ENCODE measurements around the gene CEP85L.

Gene CEP85L

DNA sequence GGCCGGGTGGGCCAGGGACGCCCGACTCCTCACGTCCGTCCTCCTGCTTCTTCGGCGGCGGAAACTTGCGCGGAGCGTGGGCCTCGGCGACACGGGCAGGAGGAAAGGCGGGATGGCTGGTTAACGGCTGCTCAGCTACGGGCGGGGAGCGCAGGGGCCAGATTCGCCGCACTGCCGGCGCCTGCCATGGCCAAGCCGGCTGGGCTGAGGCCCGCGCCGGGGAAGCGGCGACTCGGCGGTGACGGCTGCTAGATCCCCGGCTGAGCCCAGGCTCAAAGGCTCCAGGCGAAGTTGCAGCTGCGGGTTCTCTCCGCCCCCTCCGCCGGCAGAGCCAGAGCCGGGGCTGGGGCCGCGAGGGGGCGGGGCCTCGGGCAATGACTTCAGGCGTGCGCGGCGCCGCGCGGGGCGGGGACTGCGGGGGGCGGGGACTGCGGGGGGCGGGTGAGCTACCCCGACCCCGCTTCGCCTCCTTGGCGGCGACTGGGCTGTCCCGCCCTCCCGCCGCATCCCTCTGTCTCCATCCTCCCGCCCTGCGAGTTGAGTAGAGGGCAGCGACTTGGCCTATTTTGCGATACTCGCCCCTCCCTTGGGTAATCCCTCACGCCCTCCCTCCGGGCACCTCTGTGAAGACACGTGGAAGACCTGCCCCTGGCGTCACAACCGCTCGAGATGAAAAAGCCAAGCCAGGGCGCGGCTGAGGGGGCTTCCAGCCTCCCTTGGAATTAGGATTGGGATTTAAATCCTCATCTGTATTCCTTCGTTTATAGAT lies at the start of gene CEP85L:
CEP85L (minus strand) TSS at position 310 of the 769 bp plus-strand sequence. CDS start 322 bp downstream, outside the sequence.
- in situ Hi-C loops (cut with HindIII; ENCODE audit: low sequenced_read_pairs) = no loop called here

DNA sequence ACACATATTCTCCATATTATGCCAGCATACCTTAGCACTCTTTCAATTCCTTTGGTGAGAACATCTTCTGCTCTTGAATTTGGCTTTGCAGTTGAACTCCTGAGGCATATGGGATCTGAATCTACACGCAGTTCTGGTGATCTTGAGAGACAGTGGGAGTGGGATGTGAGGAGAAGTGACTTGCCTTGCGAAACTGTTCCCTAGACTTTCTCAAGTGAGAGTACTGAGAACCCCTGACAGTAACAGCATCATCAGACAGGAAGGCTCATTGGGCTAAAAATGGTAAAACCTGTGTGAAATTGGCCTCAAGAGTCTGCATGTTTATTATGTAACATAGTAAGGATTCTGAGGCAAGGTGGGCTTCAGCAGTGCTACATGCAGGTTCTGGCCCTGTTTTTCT lies 49.1 kb upstream of the CEP85L start:
- in situ Hi-C loops (cut with HindIII; ENCODE audit: low sequenced_read_pairs) = no loop called here

GRCh38 chr6:118697554-118697953 lies 46.2 kb upstream of the CEP85L start:
- in situ Hi-C loops (cut with HindIII; ENCODE audit: low sequenced_read_pairs) = no loop called here

DNA sequence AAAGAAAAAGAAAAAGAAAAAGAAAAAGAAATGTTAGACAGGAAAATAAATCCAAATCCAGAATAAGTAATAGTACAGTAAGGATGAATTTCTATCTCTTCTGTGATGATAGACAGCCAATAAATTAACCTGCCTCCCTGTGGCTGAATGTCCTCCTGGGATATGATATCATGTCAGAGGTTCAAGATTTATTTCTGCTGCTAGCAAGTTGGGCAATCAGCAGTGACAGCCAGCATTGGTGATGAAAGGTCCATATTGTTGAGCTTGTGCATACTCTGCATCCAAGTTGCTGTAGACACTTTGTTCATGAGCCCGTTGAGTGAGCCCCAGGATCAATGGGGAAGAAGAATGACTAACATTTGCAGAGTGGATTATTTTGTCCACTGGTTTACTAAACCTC lies 44.9 kb upstream of the CEP85L start:
- in situ Hi-C loops (cut with HindIII; ENCODE audit: low sequenced_read_pairs) = no loop called here

DNA sequence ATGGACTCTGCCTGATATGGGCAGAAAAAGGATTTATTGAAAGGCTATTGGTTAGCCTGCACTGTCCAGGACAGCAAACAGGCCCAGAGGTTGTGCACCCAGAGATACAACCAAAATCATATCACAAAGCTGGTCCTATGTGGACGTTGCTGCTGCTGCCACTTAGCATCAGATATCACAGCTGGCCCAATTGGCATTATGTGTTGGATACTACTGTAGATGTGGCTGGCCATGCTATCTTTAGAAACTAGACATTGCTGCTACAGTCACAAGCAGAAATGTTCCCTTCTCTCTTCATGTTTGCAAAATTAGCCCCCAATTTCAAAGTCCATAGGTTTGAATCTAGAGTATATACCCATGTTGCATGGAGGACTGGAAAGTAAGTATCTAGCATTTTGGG lies 42.2 kb upstream of the CEP85L start:
- in situ Hi-C loops (cut with HindIII; ENCODE audit: low sequenced_read_pairs) = no loop called here

GRCh38 chr6:118685823-118686449 lies 34.5 kb upstream of the CEP85L start:
- in situ Hi-C loops (cut with HindIII; ENCODE audit: low sequenced_read_pairs) = no loop called here

DNA sequence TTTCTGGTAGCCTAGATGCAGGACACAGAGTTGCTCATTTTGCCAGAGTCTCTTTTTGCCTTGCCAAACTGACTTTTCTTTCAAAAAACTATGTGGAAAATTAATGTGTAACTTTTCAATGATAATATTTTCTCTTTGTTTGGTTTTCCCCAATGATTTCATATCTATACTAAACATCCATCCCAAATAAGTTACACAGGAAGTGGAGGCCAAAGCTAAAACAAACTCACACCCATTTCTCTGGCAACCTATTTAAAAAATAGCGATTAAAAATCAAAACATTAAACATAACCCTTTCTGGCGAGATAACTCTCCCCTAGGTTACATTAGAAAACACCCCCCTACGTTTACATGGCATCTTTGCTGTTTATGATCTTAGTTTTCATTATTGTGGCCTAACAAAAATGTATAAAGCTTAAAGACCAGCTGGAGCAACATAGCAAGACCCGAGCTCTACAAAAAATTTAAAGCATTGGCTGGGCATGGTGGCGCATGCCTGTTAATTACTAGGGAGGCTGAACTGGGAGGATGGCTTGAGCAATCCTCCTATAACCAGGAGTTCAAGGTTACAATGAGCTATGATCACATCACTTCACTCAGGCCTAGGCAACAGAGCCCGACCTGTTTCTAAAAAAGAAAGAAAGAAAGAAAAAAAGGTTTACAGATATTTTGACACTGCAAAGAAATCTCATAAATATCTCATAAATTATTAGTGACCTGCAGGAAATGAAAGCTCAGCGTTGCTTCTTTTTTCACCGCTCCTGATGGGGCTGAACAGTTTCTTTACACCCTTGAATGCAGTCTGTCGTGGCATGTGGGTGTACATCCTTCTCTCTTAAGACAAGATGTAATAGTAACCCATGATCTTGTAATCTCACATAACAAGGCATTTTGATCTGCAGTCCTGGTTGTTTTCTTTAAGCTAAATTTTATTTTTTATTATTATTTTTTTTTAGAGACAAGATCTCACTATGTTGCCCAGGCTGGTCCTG lies 32.8 kb upstream of the CEP85L start:
- in situ Hi-C loops (cut with HindIII; ENCODE audit: low sequenced_read_pairs) = no loop called here

GRCh38 chr6:118680452-118681095 lies 29.2 kb upstream of the CEP85L start:
- in situ Hi-C loops (cut with HindIII; ENCODE audit: low sequenced_read_pairs) = no loop called here

GRCh38 chr6:118679327-118679901 lies 28.0 kb upstream of the CEP85L start:
- in situ Hi-C loops (cut with HindIII; ENCODE audit: low sequenced_read_pairs) = no loop called here

- in situ Hi-C loops (cut with HindIII; ENCODE audit: low sequenced_read_pairs) = no loop called here
These were observed 27.5 kb upstream of the CEP85L start for GRCh38 chr6:118678866-118679265.

GRCh38 chr6:118677193-118677592 lies 25.8 kb upstream of the CEP85L start:
- in situ Hi-C loops (cut with HindIII; ENCODE audit: low sequenced_read_pairs) = no loop called here

- in situ Hi-C loops (cut with HindIII; ENCODE audit: low sequenced_read_pairs) = no loop called here
These were observed 23.8 kb upstream of the CEP85L start for GRCh38 chr6:118675225-118675624.

GRCh38 chr6:118674772-118675171 lies 23.4 kb upstream of the CEP85L start:
- in situ Hi-C loops (cut with HindIII; ENCODE audit: low sequenced_read_pairs) = no loop called here

GRCh38 chr6:118672678-118673077 lies 21.3 kb upstream of the CEP85L start:
- in situ Hi-C loops (cut with HindIII; ENCODE audit: low sequenced_read_pairs) = no loop called here

GRCh38 chr6:118669561-118669960 lies 18.2 kb upstream of the CEP85L start:
- in situ Hi-C loops (cut with HindIII; ENCODE audit: low sequenced_read_pairs) = no loop called here

DNA sequence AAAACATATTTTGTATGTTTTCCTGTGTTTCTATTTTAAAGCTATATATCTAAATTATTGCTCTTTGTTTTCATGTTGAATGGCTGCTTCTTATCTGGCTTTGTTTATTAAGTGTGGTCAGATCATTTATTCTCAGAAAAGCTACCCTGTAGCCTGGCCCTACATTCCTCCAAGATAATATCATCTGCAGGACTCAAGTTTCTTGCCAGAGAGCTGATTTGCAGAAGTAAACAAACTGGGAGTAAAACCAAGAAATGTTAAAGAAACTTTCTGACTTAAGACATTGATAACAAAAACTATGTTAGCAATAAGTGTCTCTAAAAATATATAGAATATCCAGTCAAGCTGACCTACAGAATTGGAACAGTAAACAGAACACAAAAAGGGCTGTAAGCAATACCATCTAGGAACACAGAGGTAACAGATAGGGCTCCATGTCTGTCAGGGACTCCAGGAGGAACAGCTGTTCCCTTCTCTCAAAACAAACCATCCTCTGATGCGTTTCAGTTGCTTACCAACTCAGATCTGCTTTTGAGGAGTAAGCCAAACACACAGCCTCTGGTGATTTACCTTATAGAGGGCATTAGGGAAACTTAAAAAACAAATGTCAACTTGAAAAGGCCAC lies 17.5 kb upstream of the CEP85L start:
- in situ Hi-C loops (cut with HindIII; ENCODE audit: low sequenced_read_pairs) = no loop called here

- in situ Hi-C loops (cut with HindIII; ENCODE audit: low sequenced_read_pairs) = no loop called here
These were observed 16.6 kb upstream of the CEP85L start for GRCh38 chr6:118667988-118668387.

DNA sequence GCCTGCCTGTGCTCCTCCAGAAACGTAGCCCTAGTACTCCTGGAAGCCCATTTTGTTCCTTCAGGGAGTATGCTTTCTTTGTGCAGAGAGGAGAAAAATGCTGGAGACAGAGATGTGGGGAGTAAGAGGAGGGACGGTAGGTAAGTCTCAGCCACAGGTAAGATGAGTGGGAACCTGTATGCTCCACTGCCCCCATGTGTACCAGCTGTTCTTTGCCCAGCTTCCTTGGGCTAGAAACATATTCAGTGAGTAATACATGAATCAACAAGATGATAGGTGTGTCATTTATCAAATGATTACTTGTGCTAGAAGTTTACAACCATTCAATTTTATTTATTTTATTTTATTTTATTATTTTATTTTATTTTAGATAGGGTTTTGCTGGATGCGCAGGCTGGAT lies 13.6 kb upstream of the CEP85L start:
- in situ Hi-C loops (cut with HindIII; ENCODE audit: low sequenced_read_pairs) = no loop called here

- in situ Hi-C loops (cut with HindIII; ENCODE audit: low sequenced_read_pairs) = no loop called here
These were observed 12.9 kb upstream of the CEP85L start for GRCh38 chr6:118663993-118664985.

Data from DLD1 (cell line).